Liver (tissue), 9 donors: ENCODE measurements around the gene SHROOM1. TPM values are rescaled to one million over a fixed set of nuclear protein-coding genes. Genes with fewer than 3 reads are reported as not detected.

Experiments used
- DNase-seq: peaks from one replicate; pipeline ENCODE4 v3.0.0-alpha.2; 2017; ENCODE audit warnings: low spot score
- H3K27ac ChIP-seq, 2 donors: one replicate each; pipeline ENCODE4 v1.7.0; 2013; ENCODE audit warnings: inconsistent platforms in 2 of 2, low read length in 2 of 2, control low read depth in 1 of 2, low read depth in 1 of 2, mild to moderate bottlenecking in 1 of 2
- H3K27me3 ChIP-seq, 4 donors: one replicate each; pipeline versions ENCODE4 v1.6.1 to v1.7.0; 2013; ENCODE audit warnings: low read length in 3 of 4, inconsistent platforms in 1 of 4, mild to moderate bottlenecking in 1 of 4, moderate library complexity in 1 of 4; ENCODE audit not compliant: control insufficient read depth in 4 of 4, insufficient read depth in 4 of 4
- H3K36me3 ChIP-seq, 4 donors: one replicate each; pipeline versions ENCODE4 v1.6.1 to v1.7.0; 2013; ENCODE audit warnings: low read length in 3 of 4, mild to moderate bottlenecking in 3 of 4, low read depth in 1 of 4, moderate library complexity in 1 of 4; ENCODE audit not compliant: control insufficient read depth in 4 of 4, insufficient read depth in 3 of 4
- H3K4me1 ChIP-seq, 4 donors: one replicate each; pipeline versions ENCODE4 v1.6.1 to v1.7.0; 2013; ENCODE audit warnings: low read length in 3 of 4, mild to moderate bottlenecking in 3 of 4, moderate library complexity in 1 of 4; ENCODE audit not compliant: control insufficient read depth in 4 of 4, insufficient read depth in 4 of 4
- H3K4me3 ChIP-seq, 3 donors: one replicate each; pipeline versions ENCODE4 v1.6.1 to v1.7.0; 2013; ENCODE audit warnings: low read length in 3 of 3, control low read depth in 1 of 3, low read depth in 1 of 3, mild to moderate bottlenecking in 1 of 3
- H3K9ac ChIP-seq, 2 donors: one replicate each; pipeline ENCODE4 v1.7.0; 2013; ENCODE audit warnings: low read length in 2 of 2, mild to moderate bottlenecking in 2 of 2, moderate library complexity in 2 of 2, control low read depth in 1 of 2, low read depth in 1 of 2
- H3K9me3 ChIP-seq, 4 donors: one replicate each; pipeline versions ENCODE4 v1.6.1 to v1.7.0; 2013; ENCODE audit warnings: low read length in 3 of 4; ENCODE audit not compliant: control insufficient read depth in 4 of 4
- ATF3 ChIP-seq: IDR thresholded peaks from 2 replicates; pipeline ENCODE4 v1.6.1; 2016; ENCODE audit warnings: antibody characterized with exemption
- EGR1 ChIP-seq, 2 donors: IDR thresholded peaks; 2 replicates each; pipeline ENCODE4 v1.6.1; 2016 to 2018; ENCODE audit warnings: antibody characterized with exemption in 2 of 2, low read depth in 2 of 2
- FOXA1 ChIP-seq: IDR thresholded peaks from 2 replicates; pipeline ENCODE4 v1.6.1; 2016; ENCODE audit warnings: antibody characterized with exemption
- FOXA2 ChIP-seq: IDR thresholded peaks from 2 replicates; pipeline ENCODE4 v1.6.1; 2016; ENCODE audit warnings: antibody characterized with exemption
- GABPA ChIP-seq, 2 donors: IDR thresholded peaks in 1 of 2; conservative IDR thresholded peaks in 1 of 2; 2 replicates each; pipeline ENCODE4 v1.6.1; 2016; ENCODE audit warnings: antibody characterized with exemption in 2 of 2, mild to moderate bottlenecking in 1 of 2, moderate library complexity in 1 of 2
- HNF4A ChIP-seq, 2 donors: conservative IDR thresholded peaks; 2 replicates each; pipeline ENCODE4 v1.6.1; 2016; ENCODE audit warnings: antibody characterized with exemption in 2 of 2, mild to moderate bottlenecking in 2 of 2
- HNF4G ChIP-seq: IDR thresholded peaks from 2 replicates; pipeline ENCODE4 v1.6.1; 2016; ENCODE audit warnings: antibody characterized with exemption
- JUND ChIP-seq, 2 donors: IDR thresholded peaks; 2 replicates each; pipeline ENCODE4 v1.6.1; 2016; ENCODE audit warnings: antibody characterized with exemption in 2 of 2
- NR2F2 ChIP-seq: IDR thresholded peaks from 2 replicates; pipeline ENCODE4 v1.6.1; 2016; ENCODE audit warnings: antibody characterized with exemption
- RAD21 ChIP-seq, 2 donors: IDR thresholded peaks; 2 replicates each; pipeline ENCODE4 v1.6.1; 2016; ENCODE audit warnings: antibody characterized with exemption in 2 of 2, mild to moderate bottlenecking in 2 of 2
- REST ChIP-seq: IDR thresholded peaks from 2 replicates; pipeline ENCODE4 v1.6.1; 2016; ENCODE audit warnings: antibody characterized with exemption, mild to moderate bottlenecking
- RXRA ChIP-seq, 2 donors: IDR thresholded peaks; 2 replicates each; pipeline ENCODE4 v1.6.1; 2017 to 2018; ENCODE audit warnings: antibody characterized with exemption in 2 of 2, mild to moderate bottlenecking in 1 of 2
- SP1 ChIP-seq: IDR thresholded peaks from 2 replicates; pipeline ENCODE4 v1.6.1; 2018; ENCODE audit warnings: antibody characterized with exemption, mild to moderate bottlenecking
- TAF1 ChIP-seq: conservative IDR thresholded peaks from 2 replicates; pipeline ENCODE4 v1.6.1; 2016; ENCODE audit warnings: antibody characterized with exemption, mild to moderate bottlenecking
- YY1 ChIP-seq: IDR thresholded peaks from 2 replicates; pipeline ENCODE4 v1.6.1; 2016; ENCODE audit warnings: antibody characterized with exemption, mild to moderate bottlenecking
- ZBTB33 ChIP-seq: IDR thresholded peaks from 2 replicates; pipeline ENCODE4 v1.6.1; 2016; ENCODE audit warnings: antibody characterized with exemption
- WGBS: extraction: QIAGEN DNeasy Blood & Tissue Kit; methylation state at CpG from one replicate; pipeline ENCODE4 v1.1.7; 2013; 5-methylcytosine and 5-hydroxymethylcytosine counted together
- polyA plus RNA-seq, 2 donors: library from polyadenylated mRNA; stranded (reverse) in 1 of 2; unstranded in 1 of 2; fragments of 200-250 nt in 1 of 2; fragments of >200 nt in 1 of 2; fragmentation: Nextera tagmentation in 1 of 2; extraction: Ambion mirVana in 1 of 2; gene quantifications; one replicate each; pipeline versions ENCODE4 v1.2.1 to v1.2.3, GENCODE V29; 2013 to 2015
- total RNA-seq, 2 donors: library from RNA; depleted of rRNA; stranded (reverse); fragments of >200 nt; gene quantifications; one replicate each; pipeline ENCODE4 v1.2.3, GENCODE V29; 2014
- donor health status: healthy.
- donor health status: healthy.
- donor health status: healthy.
- donor health status: healthy.
- donor health status: healthy.

The SHROOM1 gene
- total and polyA plus RNA-seq, 4 donors = 6.1 to 28.5 (median 18.3) TPM

- Histone ChIP-seq H3K4me3 (peak within 1 kb of the TSS; percentile 29 to 83 (median 81)), H3K27ac (peak within 1 kb of the TSS; percentile 23 to 41)
Measured at GRCh38 chr5:132777209-132778069, 53.0 kb downstream of the SHROOM1 start, which contains the start of gene SEPTIN8. SEPTIN8 (minus strand) TSS chr5:132777239; CDS start chr5:132777137, 102 bp downstream.

GRCh38 chr5:132776938-132777208 is 53.6 kb downstream of the SHROOM1 start:
- Histone ChIP-seq H3K27ac (no peak overlapping the region), H3K36me3 (no peaks in the 10 kb centered on the region), H3K9me3 (no peaks in the 10 kb centered on the region), H3K9ac (peak overlapping the region in 1 of 2 donors; percentile 43), H3K4me3 (peak overlapping the region; percentile 29 to 83 (median 81)), H3K4me1 (peaks cover 3 to 24% (median 7%) of the 10 kb centered on the region in 4 donors), H3K27me3 (no peaks in the 10 kb centered on the region)
- DNase-seq = no peak
- under 1% methylated on average over 40 of the region's 40 CpGs for WGBS
- TF ChIP-seq YY1 = no peak
- TF ChIP-seq NR2F2 = no peak
- no peak for TF ChIP-seq JUND (IDR thresholded peaks at IDR 0.05)
- TF ChIP-seq FOXA2 = no peak
- TF ChIP-seq HNF4A (conservative IDR thresholded peaks at IDR 0.05) = no peak
- no peak for TF ChIP-seq HNF4G
- no peak for TF ChIP-seq EGR1 (IDR thresholded peaks at IDR 0.05; ENCODE audit: low read depth in 2 of 2)
- no peak for TF ChIP-seq ATF3
- TF ChIP-seq RXRA (IDR thresholded peaks at IDR 0.05) = no peak
- no peak for TF ChIP-seq ZBTB33
- no peak for TF ChIP-seq SP1
- no peak for TF ChIP-seq GABPA (IDR thresholded peaks at IDR 0.05 in 1 of 2, conservative IDR thresholded peaks at IDR 0.05 in 1 of 2)

More at GRCh38 chr5:132777209-132778069, 53.0 kb downstream of the SHROOM1 start, which contains the start of gene SEPTIN8:
- 3% methylated on average over 82 of the region's 82 CpGs for WGBS
- TF ChIP-seq RAD21 (IDR thresholded peaks at IDR 0.05) (peak in 1 of 2 donors; percentile 32), YY1 (peak; percentile 17), JUND (IDR thresholded peaks at IDR 0.05) (no peak), REST (no peak), FOXA2 (no peak), TAF1 (no peak), ZBTB33 (no peak), FOXA1 (no peak), HNF4G (no peak), EGR1 (IDR thresholded peaks at IDR 0.05; ENCODE audit: low read depth in 2 of 2) (no peak), HNF4A (conservative IDR thresholded peaks at IDR 0.05) (no peak)
- DNase-seq = peak; percentile 62
- no peaks in the 10 kb centered on the region for H3K9me3 ChIP-seq
- no peaks in the 10 kb centered on the region for H3K27me3 ChIP-seq
- peak within 1 kb of the TSS in 1 of 2 donors; percentile 43 for H3K9ac ChIP-seq
- peaks cover 3 to 24% (median 7%) of the 10 kb centered on the region in 4 donors for H3K4me1 ChIP-seq
- H3K36me3 ChIP-seq = no peaks in the 10 kb centered on the region
